H9 (cell line): ENCODE data around the gene SIX2. TPM values are rescaled to one million over a fixed set of nuclear protein-coding genes. Genes with fewer than 3 reads are reported as not detected.
"Not testable (repeated sequence)": the region's sequence is repeated elsewhere in the genome, so short reads cannot be mapped to it uniquely, and the experiment has no call there.

Experiments
- DNase-seq: peaks from one replicate; pipeline ENCODE4 v3.0.0-alpha.2; 2017
- H2AFZ ChIP-seq: one replicate; pipeline ENCODE4 v1.6.1; 2013; ENCODE audit warnings: mild to moderate bottlenecking, low read length, control low read depth, moderate library complexity
- H2AK5ac ChIP-seq: 2 replicates; pipeline ENCODE4 v1.6.1; 2013; ENCODE audit warnings: low read length, control low read depth, mixed read lengths; ENCODE audit not compliant: insufficient read length
- H2BK120ac ChIP-seq: one replicate; pipeline ENCODE4 v1.6.1; 2013; ENCODE audit warnings: low read depth, mild to moderate bottlenecking, low read length, control low read depth, inconsistent platforms; ENCODE audit not compliant: poor library complexity, severe bottlenecking
- H2BK12ac ChIP-seq: 2 replicates; pipeline ENCODE4 v1.6.1; 2013; ENCODE audit warnings: low read length, control low read depth, mixed read lengths, low read depth; ENCODE audit not compliant: insufficient read length
- H2BK15ac ChIP-seq: 2 replicates; pipeline ENCODE4 v1.6.1; 2013; ENCODE audit warnings: low read depth, low read length, control low read depth
- H2BK20ac ChIP-seq: one replicate; pipeline ENCODE4 v1.6.1; 2013; ENCODE audit warnings: low read depth, mild to moderate bottlenecking, low read length, control low read depth, inconsistent platforms; ENCODE audit not compliant: poor library complexity, severe bottlenecking
- H2BK5ac ChIP-seq: 2 replicates; pipeline ENCODE4 v1.6.1; 2013; ENCODE audit warnings: low read length, control low read depth, mixed read lengths; ENCODE audit not compliant: insufficient read length
- H3K14ac ChIP-seq: 2 replicates; pipeline ENCODE4 v1.6.1; 2013; ENCODE audit warnings: low read length, control low read depth; ENCODE audit not compliant: insufficient read depth
- H3K18ac ChIP-seq: 2 replicates; pipeline ENCODE4 v1.6.1; 2013; ENCODE audit warnings: low read depth, mild to moderate bottlenecking, mixed read lengths, low read length, control low read depth; ENCODE audit not compliant: insufficient read length
- H3K23ac ChIP-seq: 2 replicates; pipeline ENCODE4 v1.6.1; 2013; ENCODE audit warnings: low read length, control low read depth, mixed read lengths, low read depth; ENCODE audit not compliant: insufficient read length
- H3K23me2 ChIP-seq: 2 replicates; pipeline ENCODE4 v1.6.1; 2013; ENCODE audit warnings: low read depth, mild to moderate bottlenecking, mixed read lengths, low read length, control low read depth; ENCODE audit not compliant: insufficient read length, poor library complexity, severe bottlenecking
- H3K27ac ChIP-seq: 2 replicates; pipeline ENCODE4 v1.5.1; 2013; ENCODE audit warnings: low read length, control low read depth, mixed read lengths, low read depth; ENCODE audit not compliant: insufficient read length
- H3K27me3 ChIP-seq: 2 replicates; pipeline ENCODE4 v1.6.1; 2013; ENCODE audit warnings: low read length, control low read depth, inconsistent platforms; ENCODE audit not compliant: insufficient read depth
- H3K4ac ChIP-seq: 2 replicates; pipeline ENCODE4 v1.6.1; 2013; ENCODE audit warnings: low read depth, mild to moderate bottlenecking, control low read depth, inconsistent platforms, low read length, moderate library complexity
- H3K4me1 ChIP-seq: 2 replicates; pipeline ENCODE4 v1.6.1; 2013; ENCODE audit warnings: low read length, control low read depth, inconsistent platforms; ENCODE audit not compliant: insufficient read depth
- H3K4me2 ChIP-seq: 2 replicates; pipeline ENCODE4 v1.6.1; 2013; ENCODE audit warnings: low read length, control low read depth, mixed read lengths; ENCODE audit not compliant: insufficient read length, insufficient read depth
- H3K56ac ChIP-seq: 2 replicates; pipeline ENCODE4 v1.6.1; 2013; ENCODE audit warnings: low read depth, mild to moderate bottlenecking, mixed read lengths, low read length, control low read depth; ENCODE audit not compliant: insufficient read length
- H3K79me1 ChIP-seq: 2 replicates; pipeline ENCODE4 v1.6.1; 2013; ENCODE audit warnings: low read depth, mild to moderate bottlenecking, moderate library complexity, low read length, control low read depth, inconsistent platforms; ENCODE audit not compliant: insufficient read depth, poor library complexity, severe bottlenecking
- H3K79me2 ChIP-seq: 2 replicates; pipeline ENCODE4 v1.6.1; 2013; ENCODE audit warnings: low read length, control low read depth, inconsistent platforms; ENCODE audit not compliant: insufficient read depth
- H3K9ac ChIP-seq: 2 replicates; pipeline ENCODE4 v1.6.1; 2013; ENCODE audit warnings: low read length, control low read depth, mixed read lengths; ENCODE audit not compliant: insufficient read length; ENCODE audit errors: extremely low read depth
- H3K9me3 ChIP-seq: one replicate; pipeline ENCODE4 v1.6.1; 2013; ENCODE audit warnings: low read depth, low read length, inconsistent platforms; ENCODE audit not compliant: control insufficient read depth
- H3T11ph ChIP-seq: one replicate; pipeline ENCODE4 v1.6.1; 2013; ENCODE audit warnings: mild to moderate bottlenecking, low read length, control low read depth, inconsistent platforms
- H4K20me1 ChIP-seq: one replicate; pipeline ENCODE4 v1.6.1; 2013; ENCODE audit not compliant: control insufficient read depth, insufficient read length, insufficient read depth
- H4K5ac ChIP-seq: 2 replicates; pipeline ENCODE4 v1.6.1; 2013; ENCODE audit warnings: low read depth, mild to moderate bottlenecking, mixed read lengths, low read length, control low read depth; ENCODE audit not compliant: insufficient read length
- H4K8ac ChIP-seq: replicated peaks from 2 replicates; pipeline ENCODE4 v1.6.1; 2013; ENCODE audit warnings: low read length, control low read depth, mixed read lengths, low read depth; ENCODE audit not compliant: insufficient read length
- H4K91ac ChIP-seq: 2 replicates; pipeline ENCODE4 v1.6.1; 2013; ENCODE audit warnings: low read depth, mild to moderate bottlenecking, moderate library complexity, mixed read lengths, low read length, control low read depth; ENCODE audit not compliant: insufficient read length
- H3K27ac Mint-ChIP-seq, 3 experiments: 2 replicates in 2 of 3; 3 replicates in 1 of 3; pipeline ENCODE4 v1.8.0; 2020 to 2021; ENCODE audit warnings: mixed read lengths in 3 of 3, mild to moderate bottlenecking in 1 of 3, moderate library complexity in 1 of 3
- H3K27me3 Mint-ChIP-seq: 2 replicates; pipeline ENCODE4 v1.8.0; 2021; ENCODE audit warnings: low read depth, mild to moderate bottlenecking, moderate library complexity, mixed read lengths
- H3K36me3 Mint-ChIP-seq, 3 experiments: 2 replicates in 2 of 3; 3 replicates in 1 of 3; pipeline ENCODE4 v1.8.0; 2020 to 2021; ENCODE audit warnings: low read depth in 3 of 3, mixed read lengths in 3 of 3; ENCODE audit not compliant: insufficient read depth in 1 of 3
- H3K4me1 Mint-ChIP-seq, 2 experiments: 2 replicates each; pipeline ENCODE4 v1.8.0; 2020; ENCODE audit warnings: mixed read lengths in 2 of 2
- H3K4me3 Mint-ChIP-seq, 2 experiments: 2 replicates in 1 of 2; 3 replicates in 1 of 2; pipeline ENCODE4 v1.8.0; 2020 to 2021; ENCODE audit warnings: mild to moderate bottlenecking in 2 of 2, mixed read lengths in 2 of 2, moderate library complexity in 1 of 2
- H3K9me3 Mint-ChIP-seq, 2 experiments: 2 replicates in 1 of 2; 3 replicates in 1 of 2; pipeline ENCODE4 v1.8.0; 2020; ENCODE audit warnings: mild to moderate bottlenecking in 2 of 2, mixed read lengths in 2 of 2, moderate library complexity in 1 of 2
- WGBS: extraction: QIAGEN DNeasy Blood & Tissue Kit; methylation state at CpG from one replicate; pipeline ENCODE4 v1.1.7; 2013; ENCODE audit warnings: missing lambda C conversion rate, low lambda C conversion rate, mixed read lengths; ENCODE audit not compliant: insufficient read length; ENCODE audit errors: extremely low coverage; 5-methylcytosine and 5-hydroxymethylcytosine counted together
- total RNA-seq: library from RNA; stranded (reverse); gene quantifications from 2 replicates; pipeline ENCODE4 v1.2.1, GENCODE V29; 2021

The SIX2 gene
- total RNA-seq, 1 experiment from 2014 or later: not detected

GRCh38 chr2:45038861-45039260, 29.6 kb upstream of the SIX2 start:
- no CpG with 5 or more reads among the region's 5 CpGs for WGBS
- H3K27ac ChIP-seq, H4K20me1 ChIP-seq, H3K4me3 Mint-ChIP-seq, H2BK20ac ChIP-seq, H2BK15ac ChIP-seq, H3K23me2 ChIP-seq, H2AFZ ChIP-seq, H3K14ac ChIP-seq, H3K9me3 ChIP-seq, H2BK5ac ChIP-seq, H3K18ac ChIP-seq, H3K27me3 Mint-ChIP-seq, H3K27me3 ChIP-seq, H3K79me2 ChIP-seq, H4K8ac ChIP-seq, DNase-seq, H4K91ac ChIP-seq, H3K4ac ChIP-seq, H2BK12ac ChIP-seq, H3K9me3 Mint-ChIP-seq, H3K27ac Mint-ChIP-seq, H3K23ac ChIP-seq, H3K4me2 ChIP-seq, H3K9ac ChIP-seq, H2BK120ac ChIP-seq, H4K5ac ChIP-seq, H3K79me1 ChIP-seq, H3K4me1 ChIP-seq, H3K56ac ChIP-seq, H3K36me3 Mint-ChIP-seq, H3T11ph ChIP-seq, H2AK5ac ChIP-seq, H3K4me1 Mint-ChIP-seq: not testable (repeated sequence)
